NCI-H748 (cell line): ENCODE measurements around the gene FAM81A.

Experiments used
- DNase-seq: peaks from one replicate; lab custom pipeline; 2025; ENCODE audit not compliant: unreplicated experiment; lab: John Stamatoyannopoulos, UW

FAM81A gene

GRCh38 chr15:59539799-59540198 lies 101.8 kb downstream of the FAM81A start:
- no peak for DNase-seq

- DNase-seq: no peak
Observed at GRCh38 chr15:59540654-59541053, 102.7 kb downstream of the FAM81A start.

GRCh38 chr15:59541750-59542149 lies 103.8 kb downstream of the FAM81A start:
- no peak for DNase-seq

DNA sequence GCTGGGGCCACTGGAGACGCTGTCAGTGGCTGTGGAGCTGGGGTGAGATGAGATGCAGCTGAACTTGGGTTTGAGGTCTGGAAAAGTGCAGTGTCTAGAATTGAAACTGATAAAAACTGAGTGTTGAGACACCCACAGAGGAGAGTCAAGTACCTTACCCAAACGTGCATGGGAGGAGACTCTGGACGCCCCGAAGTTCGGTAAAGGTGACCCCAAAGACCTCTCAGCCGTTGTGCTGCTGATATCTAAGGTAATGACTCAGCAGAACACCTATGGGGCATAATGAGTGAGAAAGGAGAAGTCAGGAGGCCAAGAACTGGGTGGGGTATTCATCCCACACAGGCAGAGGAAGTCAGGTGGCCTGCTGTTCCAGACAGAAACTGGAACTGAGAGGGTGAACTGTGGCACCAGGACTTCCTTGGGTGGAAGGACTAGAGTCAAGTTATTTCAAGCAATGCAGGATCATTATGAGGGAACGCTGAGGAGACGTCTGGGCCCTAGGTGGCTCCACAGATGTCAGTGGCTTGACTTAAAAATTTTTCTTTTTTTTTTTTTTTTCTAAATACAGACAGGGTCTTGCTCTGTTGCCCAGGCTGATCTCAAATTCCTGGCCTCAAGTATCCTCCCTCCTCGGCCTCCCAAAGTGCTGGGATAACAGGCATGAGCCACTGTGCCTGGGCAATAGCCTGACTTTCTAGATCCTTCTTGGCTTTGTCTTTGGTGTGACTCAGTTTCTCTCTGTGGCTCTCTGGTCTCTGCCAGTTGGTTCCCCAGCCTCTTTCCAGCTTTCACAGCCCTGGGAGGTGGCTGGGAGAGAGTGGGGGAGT lies 105.9 kb downstream of the FAM81A start:
- DNase-seq: no peak

GRCh38 chr15:59545573-59545972 lies 107.6 kb downstream of the FAM81A start:
- DNase-seq: no peak

- no peak for DNase-seq
Observed at GRCh38 chr15:59548501-59549226, 110.7 kb downstream of the FAM81A start.

GRCh38 chr15:59549301-59550185 lies 111.6 kb downstream of the FAM81A start:
- no peak for DNase-seq

DNA sequence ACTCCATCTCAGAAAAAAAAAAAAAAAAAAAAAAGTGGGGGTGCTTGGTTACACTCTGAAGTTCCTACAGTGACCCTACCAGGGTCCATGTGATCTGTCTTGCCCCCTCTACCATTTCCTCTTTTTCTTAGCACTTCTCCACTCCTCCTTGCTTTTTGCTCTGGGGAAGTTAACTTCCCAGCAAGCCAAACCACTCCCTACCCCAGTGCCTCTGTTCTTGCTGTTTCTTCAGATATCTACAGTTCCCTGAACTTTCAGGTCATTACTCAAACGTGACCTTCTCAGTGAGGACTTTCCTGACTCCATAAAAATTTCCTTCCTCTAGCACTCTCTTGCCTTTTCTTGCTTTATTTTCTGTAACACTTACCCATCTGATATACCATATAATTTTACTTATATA lies 112.5 kb downstream of the FAM81A start:
- no peak for DNase-seq

- peak; percentile 64 for DNase-seq
Observed at GRCh38 chr15:59550956-59551355, 113.0 kb downstream of the FAM81A start.

DNA sequence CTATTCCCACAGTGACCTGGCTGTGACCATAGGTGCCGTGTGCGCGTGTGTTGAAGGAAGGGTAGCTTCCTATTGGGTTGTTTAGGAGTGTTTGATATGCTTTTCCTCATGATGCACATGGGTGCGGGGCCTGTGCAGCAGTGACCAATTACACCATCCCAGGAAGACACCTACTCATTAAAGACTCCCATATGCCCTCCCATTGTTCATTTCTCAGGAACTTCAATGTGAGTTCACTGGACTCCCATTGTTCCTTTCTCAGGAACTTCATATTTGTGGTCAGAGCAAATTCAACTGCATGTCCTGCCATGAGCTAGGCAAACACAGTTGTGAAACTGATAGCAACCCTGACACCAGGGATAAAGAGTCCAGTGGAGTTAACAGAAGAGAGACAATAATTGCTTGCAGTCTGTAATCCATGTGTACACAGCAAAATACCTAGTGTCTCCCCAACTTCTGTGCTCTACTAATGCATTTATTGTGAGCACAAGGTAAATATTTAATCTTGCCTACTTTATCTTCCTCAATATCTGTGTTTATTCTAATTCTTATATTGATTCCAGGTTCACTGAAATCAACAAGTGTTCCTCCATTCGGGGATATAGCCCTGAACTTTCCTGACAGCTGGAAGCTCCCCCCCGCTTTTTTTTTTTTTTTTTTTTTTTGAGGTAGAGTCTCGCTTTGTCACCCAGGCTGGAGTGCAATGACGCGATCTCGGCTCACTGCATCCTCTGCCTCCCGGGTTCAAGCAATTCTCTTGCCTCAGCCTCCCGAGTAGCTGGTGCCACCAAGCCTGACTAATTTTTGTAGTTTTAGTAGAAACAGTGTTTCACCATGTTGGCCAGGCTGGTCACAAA lies 116.1 kb downstream of the FAM81A start:
- DNase-seq: peak; percentile 71

- no peak for DNase-seq
Observed at GRCh38 chr15:59555696-59556095, 117.7 kb downstream of the FAM81A start.

DNA sequence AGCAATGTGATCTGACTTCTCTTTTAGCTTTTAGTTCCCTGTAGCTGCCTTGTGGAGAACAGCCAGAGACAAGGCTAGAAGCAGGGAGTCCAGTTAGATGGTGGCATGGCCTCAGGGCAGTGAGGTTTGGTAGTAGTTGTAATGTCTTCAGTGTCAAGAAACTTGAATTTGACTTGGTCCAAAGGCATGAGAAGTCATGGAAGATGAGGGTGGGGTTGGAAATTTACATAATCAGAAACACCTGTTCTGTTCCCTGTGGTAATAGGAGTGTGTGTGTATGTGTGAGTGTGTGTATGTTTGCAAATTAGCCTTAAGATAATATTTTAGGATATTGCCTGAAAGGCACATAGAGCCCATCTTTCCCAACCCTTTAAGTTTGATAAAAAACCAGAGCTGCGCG lies 118.4 kb downstream of the FAM81A start:
- no peak for DNase-seq

GRCh38 chr15:59557581-59557980 lies 119.6 kb downstream of the FAM81A start:
- peak; percentile 40 for DNase-seq

DNA sequence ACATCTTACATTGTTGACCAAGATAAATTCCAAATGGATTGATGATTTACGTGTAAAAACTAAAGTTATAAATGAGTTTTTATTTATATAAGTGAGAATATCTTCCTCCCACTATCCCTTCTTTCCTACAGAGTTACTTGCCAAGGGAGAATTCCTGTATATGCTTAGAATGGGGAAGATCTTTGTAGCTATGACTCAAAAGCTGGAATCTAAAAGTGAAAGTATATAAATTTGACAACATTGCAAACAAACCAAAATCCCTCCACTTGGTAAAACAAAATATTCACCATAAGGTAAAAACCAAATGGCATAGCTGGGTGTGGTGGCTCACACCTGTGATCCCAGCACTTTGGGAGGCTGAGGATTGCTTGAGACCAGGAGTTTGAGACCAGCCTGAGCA lies 120.9 kb downstream of the FAM81A start:
- no peak for DNase-seq

GRCh38 chr15:59561547-59561946 lies 123.6 kb downstream of the FAM81A start:
- no peak for DNase-seq

DNA sequence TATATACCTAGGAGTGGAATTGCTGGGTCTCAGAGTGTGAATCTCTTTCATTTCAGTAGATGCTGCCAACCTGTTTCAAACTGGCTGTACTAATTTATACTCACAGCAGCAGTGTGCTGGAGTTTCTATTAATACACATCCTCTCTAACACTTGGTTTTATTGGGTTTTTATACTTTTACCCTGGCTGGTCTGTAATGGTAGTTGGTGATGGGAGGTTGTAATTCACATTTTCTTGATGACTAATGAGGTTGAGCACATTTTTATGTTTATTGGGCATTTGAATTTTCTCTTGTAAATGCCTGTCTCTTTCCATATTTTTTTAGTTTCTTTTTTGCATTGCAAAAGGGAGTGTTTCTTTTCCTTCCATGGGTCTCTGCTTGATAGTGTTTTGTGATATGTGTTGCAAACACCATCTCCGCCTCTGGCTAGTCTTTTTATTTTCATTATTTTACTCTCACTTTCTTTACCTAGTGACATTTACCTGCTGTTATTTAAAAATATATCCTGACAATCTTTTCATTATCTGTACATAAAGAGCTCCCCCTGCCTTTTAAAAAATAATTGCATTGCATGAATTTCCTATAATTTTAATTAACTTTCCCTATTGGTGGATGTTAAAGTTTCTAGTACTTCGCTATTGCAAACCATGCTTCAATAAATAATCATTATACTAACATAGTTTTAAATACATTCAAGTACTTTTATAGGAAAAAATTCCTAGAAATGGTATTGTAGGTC lies 124.6 kb downstream of the FAM81A start:
- DNase-seq: no peak

DNA sequence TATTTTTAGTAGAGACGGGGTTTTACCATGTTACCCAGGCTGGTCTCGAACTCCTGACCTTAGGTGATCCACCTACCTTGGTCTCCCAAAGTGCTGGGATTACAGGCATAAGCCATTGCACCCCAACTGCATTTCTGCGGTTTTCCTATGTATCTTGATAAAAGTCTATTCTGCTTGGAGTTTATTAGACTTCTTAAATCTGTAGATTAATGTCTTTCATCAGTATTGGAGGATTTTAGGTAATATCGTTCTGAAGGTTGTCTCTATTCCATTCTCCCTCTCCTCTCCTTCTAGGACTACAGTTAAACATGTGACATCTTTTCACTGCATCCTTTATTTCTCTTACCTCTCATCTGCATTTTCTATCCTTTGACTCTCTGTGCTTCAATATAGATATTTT lies 127.3 kb downstream of the FAM81A start:
- DNase-seq: no peak

GRCh38 chr15:59567324-59567723 lies 129.3 kb downstream of the FAM81A start:
- DNase-seq: no peak

- DNase-seq: no peak
Observed at GRCh38 chr15:59569477-59569876, 131.5 kb downstream of the FAM81A start.

DNA sequence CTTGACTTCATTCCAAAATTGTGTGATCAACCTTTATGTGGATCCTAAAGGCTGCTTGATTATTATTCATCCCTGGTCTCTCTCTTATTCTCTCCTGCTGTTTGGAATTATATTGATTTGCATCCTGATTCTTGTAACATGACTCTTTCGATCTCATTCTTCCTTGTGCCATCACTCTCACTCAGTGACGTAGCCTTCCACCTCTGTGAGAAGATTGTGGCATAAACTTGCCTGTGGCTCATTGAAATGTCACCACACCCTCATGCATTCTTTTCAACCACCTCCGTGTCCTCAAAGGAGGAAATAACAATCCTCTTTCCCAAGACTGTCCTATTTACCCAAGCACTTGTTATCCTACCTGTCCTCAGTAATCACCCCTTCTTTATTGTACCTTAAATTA lies 132.3 kb downstream of the FAM81A start:
- DNase-seq: no peak
